NCI-H748 (cell line): ENCODE results near the gene TM4SF18.

Experiments used
- DNase-seq: peaks from one replicate; lab custom pipeline; 2025; ENCODE audit not compliant: unreplicated experiment; lab: John Stamatoyannopoulos, UW

Gene TM4SF18

GRCh38 chr3:149288655-149289054 is 44.8 kb downstream of the TM4SF18 start:
- DNase-seq = peak; percentile 2

GRCh38 chr3:149284034-149284433 is 49.4 kb downstream of the TM4SF18 start:
- no peak for DNase-seq

GRCh38 chr3:149283401-149283800 is 50.0 kb downstream of the TM4SF18 start:
- DNase-seq = no peak

GRCh38 chr3:149282836-149283235 is 50.6 kb downstream of the TM4SF18 start:
- DNase-seq = no peak

GRCh38 chr3:149282322-149282721 is 51.1 kb downstream of the TM4SF18 start:
- DNase-seq = no peak

GRCh38 chr3:149280671-149281349 is 52.6 kb downstream of the TM4SF18 start:
- no peak for DNase-seq

GRCh38 chr3:149278911-149279310 is 54.5 kb downstream of the TM4SF18 start:
- no peak for DNase-seq

- DNase-seq = peak; percentile 49
These were observed 56.1 kb downstream of the TM4SF18 start for GRCh38 chr3:149277331-149277813.

GRCh38 chr3:149276619-149277018 is 56.8 kb downstream of the TM4SF18 start:
- no peak for DNase-seq

GRCh38 chr3:149274220-149274619 is 59.2 kb downstream of the TM4SF18 start:
- no peak for DNase-seq

GRCh38 chr3:149273096-149273751 is 60.2 kb downstream of the TM4SF18 start:
- DNase-seq = peak; percentile 78

- DNase-seq = no peak
These were observed 61.8 kb downstream of the TM4SF18 start for GRCh38 chr3:149271669-149272068.

- DNase-seq = no peak
These were observed 63.3 kb downstream of the TM4SF18 start for GRCh38 chr3:149270180-149270579.

- no peak for DNase-seq
These were observed 63.7 kb downstream of the TM4SF18 start for GRCh38 chr3:149269687-149270086.
